GM19324 (cell line): ENCODE data around the gene BRD9.
"Not testable (repeated sequence)": the region's sequence is repeated elsewhere in the genome, so short reads cannot be mapped to it uniquely, and the experiment has no call there.

Source experiments
- ATAC-seq: cut with Tn5 transposase; IDR thresholded peaks from one replicate; pipeline ENCODE4 v1.9.1; 2021; ENCODE audit warnings: mild to moderate bottlenecking, moderate library complexity; ENCODE audit not compliant: unreplicated experiment, low FRiP score

The BRD9 gene

DNA sequence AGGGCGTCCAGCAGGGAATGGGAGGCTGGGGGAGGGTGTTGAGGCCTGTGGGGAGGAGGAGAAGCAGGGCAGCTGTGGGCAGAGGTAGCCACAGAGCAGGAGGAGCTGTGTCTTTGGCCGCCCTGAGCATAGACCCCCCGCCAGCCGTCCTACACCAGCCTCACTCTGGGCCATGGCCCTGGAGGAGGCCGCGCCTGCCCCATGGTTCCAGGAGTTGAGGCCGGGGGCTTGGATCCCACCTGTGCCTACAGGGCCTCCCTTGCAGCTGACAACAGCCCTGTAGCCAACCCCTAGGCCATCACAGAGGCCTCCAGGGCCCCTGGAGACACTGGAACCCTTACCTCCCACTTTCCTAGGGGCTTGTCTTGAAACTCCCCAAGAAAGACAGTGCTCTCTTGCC lies 44.9 kb downstream of the BRD9 start:
- not testable (repeated sequence) for ATAC-seq

- not testable (repeated sequence) for ATAC-seq
Observed at GRCh38 chr5:847212-847611, 45.4 kb downstream of the BRD9 start.

GRCh38 chr5:846602-847091 lies 46.0 kb downstream of the BRD9 start:
- ATAC-seq, result not testable (repeated sequence)

DNA sequence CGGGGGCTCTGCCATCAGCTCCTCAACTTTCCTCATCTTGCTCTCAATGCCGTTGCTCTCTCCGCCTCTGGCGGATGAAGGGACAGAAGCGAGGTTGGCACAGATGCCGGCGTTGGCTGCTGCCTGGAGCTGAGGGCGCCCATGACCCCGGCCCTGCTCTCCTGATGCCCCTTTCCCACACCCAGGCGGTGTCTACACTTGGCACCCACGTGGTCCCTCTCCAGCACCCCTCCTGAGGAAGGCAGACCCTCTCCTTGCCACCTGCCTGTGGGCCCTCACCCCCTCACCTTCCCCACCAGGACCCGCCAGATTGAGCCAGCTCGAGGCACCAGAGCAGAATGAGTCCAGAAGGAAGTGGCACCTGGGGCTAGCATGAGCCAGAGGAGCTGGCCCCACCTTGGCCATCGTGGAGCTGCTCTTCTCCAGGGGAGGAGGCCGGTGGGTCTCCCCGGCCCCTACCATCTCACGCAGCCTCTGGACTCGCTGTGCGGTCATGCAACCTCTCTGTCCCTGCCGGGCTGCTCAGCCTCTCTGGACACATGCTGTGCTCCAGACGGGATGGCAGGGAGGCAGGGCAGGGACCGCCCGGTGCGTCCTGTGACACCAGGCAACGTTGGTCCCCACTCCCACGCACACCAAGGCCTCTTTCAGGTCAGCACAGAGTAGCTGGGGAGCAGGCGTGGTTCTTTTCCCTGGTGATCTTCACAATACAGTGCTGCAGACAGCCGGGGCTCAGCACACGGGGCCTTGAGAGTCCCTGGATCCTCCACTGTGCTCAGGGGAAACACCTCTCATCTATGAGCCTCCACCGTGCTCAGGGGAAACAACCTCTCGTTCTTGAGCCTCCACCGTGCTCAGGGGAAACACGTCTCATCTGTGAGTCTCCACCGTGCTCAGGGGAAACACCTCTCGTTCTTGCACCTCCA lies 46.7 kb downstream of the BRD9 start:
- not testable (repeated sequence) for ATAC-seq

- not testable (repeated sequence) for ATAC-seq
Observed at GRCh38 chr5:845031-845675, 47.4 kb downstream of the BRD9 start.

GRCh38 chr5:844426-844825 lies 48.2 kb downstream of the BRD9 start:
- ATAC-seq, result not testable (repeated sequence)

DNA sequence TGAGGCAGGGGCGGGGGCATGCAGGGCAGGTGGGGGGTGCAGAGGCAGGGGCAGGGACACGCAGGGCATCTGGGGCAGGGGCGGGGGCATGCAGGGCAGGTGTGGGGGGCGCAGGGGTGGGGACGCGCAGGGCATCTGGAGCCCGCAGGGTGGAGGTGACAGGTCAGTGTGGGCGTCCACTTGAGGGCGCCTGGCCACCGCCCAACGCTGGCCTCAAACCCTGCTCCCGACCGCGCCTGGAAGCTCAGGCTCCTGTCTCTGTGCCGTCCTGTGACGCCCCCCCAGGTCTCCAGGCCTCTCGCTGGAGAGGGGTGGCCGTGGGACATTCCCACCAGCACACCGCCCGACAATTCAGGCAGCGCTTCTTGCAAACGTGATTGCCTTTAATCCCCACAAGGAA lies 48.7 kb downstream of the BRD9 start:
- not testable (repeated sequence) for ATAC-seq

- not testable (repeated sequence) for ATAC-seq
Observed at GRCh38 chr5:843371-843770, 49.2 kb downstream of the BRD9 start.

DNA sequence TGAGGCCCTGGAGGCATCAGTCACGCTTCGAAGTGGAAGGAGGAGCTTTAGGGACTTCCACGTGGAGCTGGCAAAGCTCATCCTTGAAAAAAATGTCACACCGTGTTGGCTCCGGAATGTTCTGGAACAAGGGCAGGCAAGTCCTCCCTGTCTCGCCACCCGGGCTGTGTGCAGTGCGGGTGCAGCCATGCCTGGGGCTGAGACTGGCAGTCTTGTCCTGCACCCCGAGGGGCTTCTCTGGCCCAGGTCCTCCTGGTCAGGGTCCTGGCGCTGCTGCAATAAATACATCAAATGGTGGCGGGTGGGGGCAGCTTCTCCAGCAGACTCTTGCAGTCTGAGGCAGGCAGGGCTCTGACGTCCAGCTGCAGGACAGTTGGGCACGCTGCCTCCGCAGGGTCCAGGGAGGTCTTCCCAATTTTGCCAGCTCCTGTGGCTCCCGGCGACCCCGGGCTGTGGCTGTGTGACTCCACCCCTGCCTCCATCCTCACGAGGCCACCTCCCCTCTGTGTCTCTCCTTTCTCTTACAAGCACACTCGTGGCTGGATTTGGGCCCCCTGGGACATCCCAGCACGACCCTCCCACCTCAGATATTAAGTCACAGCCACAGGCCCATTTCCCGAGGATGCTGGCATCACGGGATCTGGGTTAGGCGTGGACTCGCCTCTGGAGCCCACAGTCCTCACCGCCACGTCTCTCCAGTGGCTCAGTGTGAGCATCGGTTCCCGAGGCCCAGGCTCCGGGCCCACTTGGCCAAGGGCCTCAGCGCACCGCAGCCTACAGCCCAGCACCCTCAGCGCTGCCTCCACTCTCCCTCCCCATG lies 50.0 kb downstream of the BRD9 start:
- ATAC-seq, result not testable (repeated sequence)

DNA sequence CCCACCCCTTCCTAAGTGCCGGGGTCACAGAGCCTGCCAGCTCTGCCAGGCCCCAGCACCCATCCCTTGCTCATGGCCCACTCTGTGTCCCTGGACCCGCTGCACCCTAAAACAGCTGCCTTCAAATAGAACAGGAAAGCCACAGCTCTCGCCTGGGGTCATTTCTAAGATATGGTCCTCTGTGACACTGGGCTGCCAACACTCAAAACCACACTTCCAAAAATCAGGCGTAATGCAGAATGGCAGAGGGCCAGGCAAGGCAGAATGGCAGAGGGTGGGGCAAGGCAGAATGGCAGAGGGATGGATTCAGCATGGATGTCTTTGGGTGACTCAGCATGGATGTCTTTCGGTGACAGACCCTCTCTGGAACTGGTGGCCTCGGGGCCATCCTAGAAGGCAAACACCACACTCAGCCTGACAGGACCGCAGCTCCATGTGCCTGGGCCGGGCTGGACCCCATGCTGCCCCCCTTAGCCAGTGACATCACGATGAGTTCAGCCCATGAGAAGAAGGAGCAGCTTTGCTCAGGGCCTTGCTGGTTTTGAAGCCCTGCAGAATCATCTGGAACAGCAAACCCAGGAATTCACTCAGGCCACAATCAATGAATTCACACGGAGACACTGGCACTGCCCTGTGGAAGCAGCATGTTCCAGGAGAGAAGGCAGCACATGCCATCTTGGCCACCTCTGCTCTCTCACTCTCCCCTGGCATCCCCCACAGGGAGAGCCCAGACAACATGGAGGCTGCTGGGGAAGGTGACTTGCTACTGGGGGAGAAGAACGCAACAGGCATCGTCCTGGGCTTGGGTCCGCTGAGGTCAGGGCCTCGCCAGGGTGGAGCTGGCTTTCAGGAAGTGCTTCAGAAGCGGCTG lies 50.8 kb downstream of the BRD9 start:
- not testable (repeated sequence) for ATAC-seq

DNA sequence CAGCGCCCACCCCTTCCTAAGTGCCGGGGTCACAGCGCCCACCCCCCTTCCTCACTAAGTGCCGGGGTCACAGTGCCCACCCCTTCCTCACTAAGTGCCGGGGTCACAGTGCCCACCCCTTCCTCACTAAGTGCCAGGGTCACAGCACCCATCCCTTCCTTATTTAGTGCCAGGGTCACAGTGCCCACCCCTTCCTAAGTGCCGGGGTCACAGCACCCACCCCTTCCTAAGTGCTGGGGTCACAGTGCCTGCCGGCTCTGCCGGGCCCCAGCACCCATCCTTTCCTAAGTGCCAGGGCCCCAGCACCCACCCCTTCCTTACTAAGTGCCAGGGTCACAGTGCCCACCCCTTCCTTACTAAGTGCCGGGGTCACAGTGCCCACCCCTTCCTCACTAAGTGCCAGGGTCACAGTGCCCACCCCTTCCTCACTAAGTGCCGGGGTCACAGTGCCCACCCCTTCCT lies 51.6 kb downstream of the BRD9 start:
- ATAC-seq, result not testable (repeated sequence)

GRCh38 chr5:840118-840973 lies 52.3 kb downstream of the BRD9 start:
- not testable (repeated sequence) for ATAC-seq

DNA sequence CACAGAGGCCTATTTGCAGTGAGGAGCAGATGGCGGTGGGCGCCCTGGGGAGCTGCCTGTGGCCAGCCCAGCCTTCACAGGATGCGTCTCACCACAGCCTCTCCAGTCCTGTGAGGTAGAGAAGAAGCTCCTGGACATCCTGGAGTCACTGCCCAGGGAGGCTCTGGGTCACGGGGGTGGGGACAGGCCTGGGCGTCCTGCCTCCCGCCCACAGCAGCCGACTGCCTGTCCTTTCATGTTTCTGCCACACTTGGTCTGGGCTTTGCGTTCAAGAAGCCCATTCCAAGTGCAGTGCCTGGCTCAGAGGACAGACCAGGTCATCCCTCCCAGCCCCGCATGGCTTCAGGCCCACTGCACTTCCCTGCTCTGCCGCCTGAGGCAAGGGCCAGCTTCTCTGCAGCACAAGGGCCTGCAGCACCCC lies 54.2 kb downstream of the BRD9 start:
- not testable (repeated sequence) for ATAC-seq

- ATAC-seq, result not testable (repeated sequence)
Observed at GRCh38 chr5:837621-838121, 54.9 kb downstream of the BRD9 start.

- ATAC-seq, result not testable (repeated sequence)
Observed at GRCh38 chr5:835933-836612, 56.5 kb downstream of the BRD9 start.

GRCh38 chr5:834013-834412 lies 58.6 kb downstream of the BRD9 start:
- not testable (repeated sequence) for ATAC-seq

DNA sequence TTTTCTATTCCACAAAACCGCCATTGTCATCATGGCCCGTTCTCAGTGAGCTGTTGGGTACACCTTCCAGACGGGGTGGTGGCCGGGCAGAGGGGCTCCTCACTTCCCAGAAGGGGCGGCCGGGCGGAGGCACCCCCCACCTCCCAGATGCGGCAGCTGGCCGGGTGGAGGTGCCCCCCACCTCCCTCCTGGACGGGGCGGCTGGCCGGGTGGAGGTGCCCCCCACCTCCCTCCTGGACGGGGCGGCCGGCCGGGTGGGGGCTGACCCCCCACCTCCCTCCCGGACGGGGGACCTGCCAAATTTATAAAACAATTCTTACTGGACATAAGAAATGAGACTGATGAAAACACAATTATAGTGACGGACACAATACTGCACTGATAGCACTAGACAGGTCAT lies 64.4 kb downstream of the BRD9 start:
- ATAC-seq, result not testable (repeated sequence)

DNA sequence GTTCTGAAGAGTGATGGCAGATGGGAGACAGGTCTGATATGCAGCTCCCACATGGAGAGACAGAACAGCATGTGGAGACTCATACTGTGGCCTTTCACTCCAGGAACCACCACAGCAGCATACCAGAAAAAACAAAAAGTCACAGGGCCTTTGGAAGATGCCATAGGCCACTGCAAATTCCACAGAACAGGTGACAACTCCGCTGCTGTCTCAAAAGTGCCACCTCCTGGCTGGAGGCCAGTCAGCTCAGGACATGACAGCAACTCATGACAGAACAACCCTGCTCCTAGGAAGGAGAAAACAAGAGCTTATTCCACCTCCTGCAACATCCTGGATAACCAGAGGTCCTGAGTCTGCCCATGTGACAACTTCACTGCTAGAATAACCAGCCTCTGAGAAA lies 67.1 kb downstream of the BRD9 start:
- not testable (repeated sequence) for ATAC-seq
